ENCODE data around the gene ERBIN.
"Not testable (repeated sequence)": the region's sequence is repeated elsewhere in the genome, so short reads cannot be mapped to it uniquely, and the experiment has no call there.

ERBIN gene

GRCh38 chr5:65969539-65970393 is 43.4 kb downstream of the ERBIN start:
- no peak for DNase-seq

- no peak for DNase-seq
Observed at GRCh38 chr5:65970481-65971367, 44.3 kb downstream of the ERBIN start.

GRCh38 chr5:65971643-65972042 is 45.3 kb downstream of the ERBIN start:
- DNase-seq: no peak

GRCh38 chr5:65972896-65973295 is 46.5 kb downstream of the ERBIN start:
- not testable (repeated sequence) for DNase-seq

GRCh38 chr5:65978251-65978650 is 51.9 kb downstream of the ERBIN start:
- no peak for DNase-seq

- DNase-seq: peak; percentile 29
Observed at GRCh38 chr5:65981548-65981947, 55.2 kb downstream of the ERBIN start.

- DNase-seq: no peak
Observed at GRCh38 chr5:65981969-65982619, 55.7 kb downstream of the ERBIN start.

GRCh38 chr5:65982635-65983034 is 56.3 kb downstream of the ERBIN start:
- no peak for DNase-seq

- DNase-seq: no peak
Observed at GRCh38 chr5:65984098-65984885, 57.9 kb downstream of the ERBIN start.

- DNase-seq: no peak
Observed at GRCh38 chr5:65986050-65986451, 59.7 kb downstream of the ERBIN start.

- no peak for DNase-seq
Observed at GRCh38 chr5:65986796-65987195, 60.4 kb downstream of the ERBIN start.

- DNase-seq: no peak
Observed at GRCh38 chr5:65987982-65988381, 61.6 kb downstream of the ERBIN start.

GRCh38 chr5:65989158-65989557 is 62.8 kb downstream of the ERBIN start:
- peak; percentile 95 for DNase-seq

GRCh38 chr5:65992630-65993029 is 66.3 kb downstream of the ERBIN start:
- no peak for DNase-seq

GRCh38 chr5:65994117-65994786 is 67.9 kb downstream of the ERBIN start:
- DNase-seq: no peak

GRCh38 chr5:65999061-65999723 is 72.8 kb downstream of the ERBIN start:
- DNase-seq: no peak

- DNase-seq: no peak
Observed at GRCh38 chr5:66001952-66002351, 75.6 kb downstream of the ERBIN start.

- no peak for DNase-seq
Observed at GRCh38 chr5:66002415-66002814, 76.0 kb downstream of the ERBIN start.

GRCh38 chr5:66004216-66004615 is 77.8 kb downstream of the ERBIN start:
- no peak for DNase-seq

- DNase-seq: no peak
Observed at GRCh38 chr5:66009277-66009676, 82.9 kb downstream of the ERBIN start.

- no peak for DNase-seq
Observed at GRCh38 chr5:66010476-66010875, 84.1 kb downstream of the ERBIN start.
